KBM-7 (cell line): ENCODE results near the gene PLEKHB2.
"Not testable (repeated sequence)": the region's sequence is repeated elsewhere in the genome, so short reads cannot be mapped to it uniquely, and the experiment has no call there.

Experiments
- DNase-seq: peaks from one replicate; pipeline ENCODE4 v3.0.0-alpha.2; 2015
- in situ Hi-C: fragments of 300-500 bp; cut with MboI; formaldehyde crosslinking; loops from 2 replicates; pipeline ENCODE4 v1.14.3; 2020; ENCODE audit warnings: low sequenced_read_pairs, low pct_unique_long_range_greater_than_20kb, mixed read lengths

PLEKHB2 gene

GRCh38 chr2:131093006-131093695, 12.0 kb upstream of the PLEKHB2 start, which contains the start of gene FAM168B:
Gene FAM168B, minus strand, starts transcription at chr2:131093460. Its CDS starts 10,814 bp downstream, at chr2:131082646.
- DNase-seq = peak; percentile 89
- in situ Hi-C loops = no loop called here

- in situ Hi-C loops = no loop called here
- DNase-seq = peak; percentile 12
Measured at GRCh38 chr2:131093696-131094462, 11.3 kb upstream of the PLEKHB2 start.

DNA sequence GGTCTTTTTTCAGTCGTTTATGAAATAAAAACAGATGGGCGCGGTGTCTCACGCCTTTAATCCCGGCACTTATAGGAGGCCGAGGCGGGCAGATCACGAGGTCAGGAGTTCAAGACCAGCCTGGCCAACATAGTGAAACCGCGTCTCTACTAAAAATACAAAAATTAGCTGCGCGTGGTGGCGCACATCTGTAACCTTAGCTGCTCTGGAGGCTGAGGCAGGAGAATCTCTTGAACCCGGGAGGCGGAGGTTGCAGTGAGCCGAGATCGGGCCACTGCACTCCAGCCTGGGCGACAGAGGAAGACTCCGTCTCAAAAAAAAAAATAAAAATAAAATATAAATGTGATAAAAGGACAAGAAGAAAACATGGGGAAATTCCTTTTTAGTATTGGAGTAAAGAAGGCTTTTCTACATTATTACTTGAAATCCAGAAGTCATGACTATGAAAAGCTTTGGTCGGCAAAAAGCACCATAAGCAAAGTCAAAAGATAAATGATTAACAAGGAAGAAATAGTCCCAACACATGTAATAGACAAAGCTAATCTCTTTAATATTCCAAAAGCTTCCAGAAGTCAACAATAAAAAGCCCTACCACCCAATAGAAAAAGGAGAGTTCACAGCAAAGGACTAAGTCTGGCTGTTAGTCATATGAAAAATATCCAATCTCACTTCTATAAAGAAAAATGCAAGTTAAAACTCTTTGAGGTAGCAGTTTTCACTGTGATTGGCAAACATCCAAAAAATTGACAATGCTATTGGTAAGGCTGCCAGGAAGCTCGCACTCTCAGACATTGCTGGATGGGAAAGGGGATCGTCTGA, 10.5 kb upstream of the PLEKHB2 start:
- in situ Hi-C loops = no loop called here

DNA sequence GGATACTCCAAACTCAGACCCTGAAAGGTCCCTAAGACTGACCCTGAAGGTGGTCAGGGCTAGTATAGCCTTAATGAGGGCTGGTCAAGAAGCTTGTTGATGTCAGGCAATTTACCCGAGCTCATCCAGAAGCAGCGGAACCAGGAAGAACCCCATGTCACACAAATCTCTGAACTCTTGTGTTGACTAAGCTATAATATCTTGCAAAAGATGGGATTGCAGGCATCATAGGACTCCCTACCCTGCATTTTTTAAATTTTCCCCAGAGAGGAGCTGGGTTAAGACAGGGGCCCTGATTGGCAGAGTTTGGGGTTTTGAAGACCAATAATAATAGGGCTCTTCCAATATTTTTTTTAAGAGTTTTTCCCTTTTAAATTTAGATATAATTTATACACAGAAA, 2.0 kb upstream of the PLEKHB2 start:
- in situ Hi-C loops = no loop called here
- no peak for DNase-seq

More for the DNA sequence above, 10.5 kb upstream of the PLEKHB2 start:
- DNase-seq = no peak

- in situ Hi-C loops = no loop called here
Measured at GRCh38 chr2:131104487-131105155, 515 bp upstream of the PLEKHB2 start.

GRCh38 chr2:131105950-131106801, 1.0 kb downstream of the PLEKHB2 start:
- peak; percentile 65 for DNase-seq
- in situ Hi-C loops = no loop called here

More at GRCh38 chr2:131104487-131105155, 515 bp upstream of the PLEKHB2 start:
- no peak for DNase-seq

DNA sequence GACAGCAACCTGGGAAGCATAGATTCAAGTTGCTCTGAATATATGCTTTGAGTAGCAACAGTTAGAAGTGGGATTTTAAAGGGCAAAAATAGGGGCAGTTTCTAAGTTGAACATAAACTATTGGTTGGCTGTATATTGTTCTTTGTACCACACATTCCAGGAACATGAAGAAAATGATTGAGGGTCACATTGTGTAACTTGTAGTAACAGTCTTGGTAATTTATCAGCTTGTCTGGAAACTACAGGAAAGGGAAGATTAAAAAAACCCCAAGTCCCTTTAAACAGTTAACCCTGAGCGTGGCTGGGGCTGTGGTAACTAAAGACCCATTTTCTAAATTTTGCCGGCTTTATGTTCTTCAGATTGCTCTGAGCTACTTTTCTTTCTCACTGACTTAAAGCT, 7.4 kb downstream of the PLEKHB2 start:
- in situ Hi-C loops = no loop called here

GRCh38 chr2:131113566-131114227, 8.6 kb downstream of the PLEKHB2 start:
- no peak for DNase-seq
- in situ Hi-C loops = no loop called here

More for the DNA sequence above, 7.4 kb downstream of the PLEKHB2 start:
- DNase-seq = peak; percentile 15

- DNase-seq = peak; percentile 28
- in situ Hi-C loops = not testable (repeated sequence)
Measured at GRCh38 chr2:131114950-131115349, 9.8 kb downstream of the PLEKHB2 start.

GRCh38 chr2:131115752-131116151, 10.6 kb downstream of the PLEKHB2 start:
- in situ Hi-C loops = no loop called here

GRCh38 chr2:131120815-131121317, 15.7 kb downstream of the PLEKHB2 start:
- in situ Hi-C loops = no loop called here
- no peak for DNase-seq

More at GRCh38 chr2:131115752-131116151, 10.6 kb downstream of the PLEKHB2 start:
- DNase-seq = no peak

GRCh38 chr2:131121464-131121863, 16.3 kb downstream of the PLEKHB2 start:
- in situ Hi-C loops = no loop called here
- no peak for DNase-seq

GRCh38 chr2:131122496-131122895, 17.4 kb downstream of the PLEKHB2 start:
- in situ Hi-C loops = no loop called here
- DNase-seq = no peak

- no peak for DNase-seq
- in situ Hi-C loops = no loop called here
Measured at GRCh38 chr2:131123192-131123591, 18.1 kb downstream of the PLEKHB2 start.

GRCh38 chr2:131125195-131125757, 20.1 kb downstream of the PLEKHB2 start:
- in situ Hi-C loops = loop anchor here (25.0 kb wide), 1 partner anchor 362 kb away; the partner anchor contains the start of genes MZT2A and TUBA3D

GRCh38 chr2:131126436-131126835, 21.3 kb downstream of the PLEKHB2 start:
- in situ Hi-C loops = loop anchor here (25.0 kb wide), 1 partner anchor 361 kb away; the partner anchor contains the start of genes MZT2A and TUBA3D
- DNase-seq = no peak

More at GRCh38 chr2:131125195-131125757, 20.1 kb downstream of the PLEKHB2 start:
- DNase-seq = no peak

GRCh38 chr2:131127076-131127475, 21.9 kb downstream of the PLEKHB2 start:
- in situ Hi-C loops = loop anchor here (25.0 kb wide), 1 partner anchor 360 kb away; the partner anchor contains the start of genes MZT2A and TUBA3D
- DNase-seq = no peak
